Hematopoietic multipotent progenitor cell (in vitro differentiated cells): ENCODE measurements around the gene DOC2A. TPM values are rescaled to one million over a fixed set of nuclear protein-coding genes. Genes with fewer than 3 reads are reported as not detected.
A peak's percentile ranks its signal among the peaks of the same experiment; 100 is the strongest.
"Not testable (repeated sequence)": the region's sequence is repeated elsewhere in the genome, so short reads cannot be mapped to it uniquely, and the experiment has no call there.

Experiments used
- DNase-seq, 3 donors: peaks; one replicate each; pipeline ENCODE4 v3.0.0-alpha.2; 2011 to 2015; ENCODE audit warnings: low read depth in 2 of 3, low spot score in 2 of 3
- total RNA-seq: library from RNA; depleted of rRNA; stranded (reverse); fragments of >200 nt; gene quantifications from one replicate; pipeline ENCODE4 v1.2.3, GENCODE V29; 2012

The DOC2A gene
- total RNA-seq, 1 donor: 1.1 TPM

DNA sequence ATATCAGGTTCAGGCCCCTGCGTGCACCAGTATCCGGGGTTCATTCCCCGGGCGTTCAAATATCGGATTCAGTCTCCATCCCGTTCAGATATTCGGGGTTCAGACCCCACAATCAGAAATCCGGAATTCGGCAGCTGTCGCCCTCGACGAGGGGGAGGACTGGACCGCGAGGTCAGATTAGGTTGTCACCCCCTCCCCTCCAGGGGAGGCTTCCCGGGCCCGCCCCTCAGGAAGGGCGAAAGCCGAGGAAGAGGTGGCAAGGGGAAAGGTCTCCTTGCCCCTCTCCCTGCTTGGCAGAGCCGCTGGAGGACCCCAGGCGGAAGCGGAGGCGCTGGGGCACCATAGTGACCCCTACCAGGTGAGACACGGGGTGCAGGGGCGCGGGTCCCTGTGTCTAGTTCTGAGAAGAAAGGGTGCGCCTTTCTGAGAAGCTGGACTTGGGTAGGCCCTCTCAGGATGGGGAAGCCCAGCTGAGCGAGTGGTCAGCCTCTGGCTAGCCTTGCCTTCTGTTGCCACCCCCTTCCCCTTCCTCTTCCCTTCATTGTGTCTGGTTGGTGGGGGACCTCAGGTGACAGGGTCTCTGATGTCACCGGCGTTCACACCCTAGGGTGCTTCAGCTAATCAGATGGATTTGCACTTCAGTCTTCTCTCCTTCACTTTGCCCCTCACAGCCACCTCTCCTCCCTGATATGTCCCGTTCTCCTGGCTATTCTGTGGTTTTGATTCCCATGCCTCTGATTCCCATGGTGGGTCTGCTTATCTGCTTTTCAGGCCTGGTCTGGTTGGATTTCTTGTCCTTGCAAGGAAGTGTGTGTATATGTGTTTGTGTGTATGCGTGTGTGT is 36.3 kb downstream of the DOC2A start:
- peak in 1 of 3 donors; percentile 26 for DNase-seq

DNA sequence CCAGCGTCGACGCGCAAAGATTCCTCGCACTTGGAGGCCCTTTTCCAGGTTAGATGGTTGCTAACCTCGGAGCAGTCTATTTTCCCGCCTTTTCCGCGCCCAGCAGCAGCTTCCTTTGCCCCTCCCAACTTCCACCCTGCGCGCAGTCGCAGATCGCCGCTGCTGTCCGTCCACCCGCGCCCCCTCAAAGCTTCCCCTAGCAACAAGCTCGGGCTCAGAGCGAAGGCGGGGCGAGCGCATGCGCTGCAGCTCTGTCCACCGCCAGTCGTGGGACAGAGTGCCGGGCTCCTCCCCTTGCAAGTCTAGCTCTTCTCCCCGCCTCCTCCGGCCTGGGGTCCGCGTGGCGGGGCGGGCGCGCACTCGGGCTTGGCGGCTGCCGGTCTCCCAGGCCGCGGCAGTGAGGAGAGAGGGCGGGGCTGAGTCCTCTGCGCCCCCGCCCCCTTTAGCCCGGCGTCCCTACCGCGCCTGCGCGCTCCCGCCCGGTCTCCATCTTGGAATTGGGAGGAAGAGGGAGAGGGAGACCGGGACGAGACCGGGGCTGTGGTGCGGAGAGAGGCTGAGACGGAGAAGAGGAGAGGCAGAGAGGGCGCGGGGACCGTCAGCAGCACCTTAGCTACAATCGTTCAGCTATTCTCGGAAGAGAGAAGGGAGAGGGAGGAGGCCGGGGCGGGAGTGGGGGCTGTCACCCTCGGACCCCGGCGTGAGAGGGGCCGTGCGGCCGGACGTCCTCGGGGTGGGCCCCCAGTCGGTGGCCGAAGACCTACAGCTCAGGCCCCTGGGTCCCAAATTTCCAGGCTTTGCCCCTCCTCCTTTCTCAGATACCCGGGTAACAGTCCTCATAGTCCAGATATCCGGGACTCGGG is 37.2 kb downstream of the DOC2A start, which contains the start of gene TAOK2:
Gene TAOK2, plus strand, starts transcription at position 485 of the 863 bp plus-strand sequence. CDS start 3,905 bp downstream, outside the sequence.
- peak; percentile 90 to 99 (median 99) for DNase-seq

DNA sequence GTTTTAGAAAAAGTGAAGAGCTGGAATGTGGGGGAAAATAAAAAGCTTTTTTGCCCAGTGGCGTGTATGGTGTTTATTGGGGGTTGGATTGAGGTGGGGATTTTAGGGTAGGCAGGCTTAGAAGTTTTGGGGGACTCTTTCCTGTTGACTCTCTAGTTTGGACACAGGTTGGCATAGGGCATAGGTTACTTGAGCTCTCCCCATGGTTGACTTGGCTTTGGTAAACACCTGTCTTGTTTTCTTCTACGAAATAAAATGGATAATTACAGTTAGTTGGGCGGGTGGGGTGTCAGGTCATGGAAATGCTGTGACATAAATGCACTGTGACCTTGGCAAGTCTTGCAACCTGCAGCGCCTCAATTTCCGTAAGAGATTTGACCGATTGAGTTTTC is 37.8 kb downstream of the DOC2A start:
- no peak for DNase-seq

DNA sequence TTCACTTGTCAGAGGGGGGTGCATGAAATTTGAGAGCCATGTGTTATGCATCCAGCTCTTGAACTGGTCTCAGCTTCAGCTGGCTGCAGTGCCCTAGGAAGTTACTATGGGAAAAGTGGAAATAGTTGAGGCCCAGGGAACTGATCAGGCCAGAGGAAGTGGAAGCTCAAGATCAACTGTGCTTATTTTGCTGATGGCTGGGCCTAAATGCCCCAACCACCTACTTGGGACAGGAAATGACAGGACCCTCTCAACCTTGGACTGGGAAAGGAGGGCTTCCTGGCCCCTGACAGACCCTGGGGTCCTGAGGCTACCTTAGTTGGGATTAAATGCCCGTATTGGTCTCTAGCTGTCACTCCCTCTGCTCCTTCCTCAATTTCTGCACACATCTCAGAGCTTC is 38.3 kb downstream of the DOC2A start:
- DNase-seq: no peak

DNA sequence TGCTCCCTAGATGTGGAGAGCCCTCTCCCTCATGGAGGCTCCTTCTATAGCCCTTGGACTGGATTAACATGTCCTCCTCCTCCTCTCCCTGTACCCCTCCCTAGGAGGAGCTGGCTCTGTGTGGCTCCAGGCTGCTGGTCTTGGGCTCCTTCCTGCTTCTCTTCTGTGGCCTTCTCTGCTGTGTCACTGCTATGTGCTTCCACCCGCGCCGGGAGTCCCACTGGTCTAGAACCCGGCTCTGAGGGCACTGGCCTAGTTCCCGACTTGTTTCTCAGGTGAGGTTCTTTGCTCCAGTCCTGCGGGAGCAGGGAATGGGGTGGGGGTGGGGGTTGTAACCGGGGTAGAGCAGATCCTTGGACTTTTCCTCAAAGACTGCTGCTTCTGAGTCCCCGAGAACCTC is 39.5 kb downstream of the DOC2A start:
- DNase-seq: no peak

DNA sequence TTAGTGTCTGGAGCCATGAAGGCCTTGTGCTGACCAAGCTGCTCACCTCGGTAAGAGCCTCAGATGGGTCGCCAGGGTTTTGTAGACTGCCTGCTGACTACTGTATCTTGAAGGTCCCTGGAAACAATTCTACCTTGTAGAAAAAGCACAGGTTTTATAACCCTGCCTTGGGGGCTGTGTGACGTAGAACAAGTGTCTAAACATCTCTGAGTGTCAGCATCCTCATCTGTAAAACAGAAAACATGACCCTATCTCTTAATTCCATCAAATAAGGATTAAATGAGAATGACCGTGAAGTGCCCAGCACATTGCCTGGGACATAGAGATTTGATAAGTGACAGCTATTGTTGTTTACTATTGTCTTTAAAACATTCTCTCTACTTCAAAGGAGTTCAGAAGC is 42.6 kb downstream of the DOC2A start:
- no peak for DNase-seq

DNA sequence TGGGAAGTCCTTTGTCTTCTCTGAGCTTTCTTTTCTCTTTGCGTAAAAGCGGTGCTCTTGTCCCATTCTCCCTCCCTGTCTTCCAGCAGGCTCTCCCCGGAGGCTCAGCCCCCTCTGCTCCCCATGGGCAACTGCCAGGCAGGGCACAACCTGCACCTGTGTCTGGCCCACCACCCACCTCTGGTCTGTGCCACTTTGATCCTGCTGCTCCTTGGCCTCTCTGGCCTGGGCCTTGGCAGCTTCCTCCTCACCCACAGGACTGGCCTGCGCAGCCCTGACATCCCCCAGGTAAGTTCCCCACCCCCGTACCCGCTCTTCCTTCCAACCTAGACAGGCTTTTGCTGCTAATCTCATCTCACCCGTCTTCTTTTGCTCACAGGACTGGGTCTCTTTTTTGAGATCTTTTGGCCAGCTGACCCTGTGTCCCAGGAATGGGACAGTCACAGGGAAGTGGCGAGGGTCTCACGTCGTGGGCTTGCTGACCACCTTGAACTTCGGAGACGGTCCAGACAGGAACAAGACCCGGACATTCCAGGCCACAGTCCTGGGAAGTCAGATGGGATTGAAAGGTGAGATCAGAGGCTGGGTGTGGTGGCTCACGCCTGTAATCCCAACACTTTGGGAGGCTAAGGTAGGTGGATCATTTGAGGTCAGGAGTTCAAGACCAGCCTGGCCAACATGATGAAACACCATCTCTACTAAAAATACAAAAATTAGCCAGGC is 47.6 kb downstream of the DOC2A start:
- no peak for DNase-seq

DNA sequence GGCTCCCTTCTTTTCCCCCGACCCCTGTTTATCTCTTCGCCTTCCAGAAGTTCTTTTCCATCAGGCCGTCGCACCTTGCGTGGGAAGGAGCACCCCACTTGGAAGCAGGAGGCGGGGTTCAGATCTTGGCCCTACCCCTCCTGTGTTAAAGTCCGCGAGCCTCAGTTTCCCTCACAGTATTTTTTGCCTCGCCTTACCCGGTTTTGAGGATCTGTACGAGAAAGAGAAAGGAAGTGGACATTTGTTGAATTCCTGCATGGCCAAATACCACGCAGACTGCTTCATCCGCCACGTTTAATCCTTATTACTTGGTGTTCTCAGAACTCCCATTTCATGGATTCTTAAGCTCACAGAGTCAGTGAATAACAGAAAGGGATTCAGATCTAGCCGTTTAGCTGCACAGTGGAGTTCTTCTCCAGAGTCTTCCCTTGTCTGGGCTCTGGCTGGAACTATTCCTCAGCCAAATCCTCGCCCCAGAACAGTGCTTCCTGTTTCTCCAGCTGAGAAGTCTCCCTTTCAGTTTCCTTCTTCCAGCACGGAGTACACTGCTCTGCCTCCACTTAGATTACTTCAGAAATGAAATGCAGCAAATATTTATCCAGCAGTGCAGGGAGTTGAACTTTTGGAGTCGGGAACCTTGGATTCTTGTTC is 48.4 kb downstream of the DOC2A start:
- DNase-seq: peak in 1 of 3 donors; percentile 15

DNA sequence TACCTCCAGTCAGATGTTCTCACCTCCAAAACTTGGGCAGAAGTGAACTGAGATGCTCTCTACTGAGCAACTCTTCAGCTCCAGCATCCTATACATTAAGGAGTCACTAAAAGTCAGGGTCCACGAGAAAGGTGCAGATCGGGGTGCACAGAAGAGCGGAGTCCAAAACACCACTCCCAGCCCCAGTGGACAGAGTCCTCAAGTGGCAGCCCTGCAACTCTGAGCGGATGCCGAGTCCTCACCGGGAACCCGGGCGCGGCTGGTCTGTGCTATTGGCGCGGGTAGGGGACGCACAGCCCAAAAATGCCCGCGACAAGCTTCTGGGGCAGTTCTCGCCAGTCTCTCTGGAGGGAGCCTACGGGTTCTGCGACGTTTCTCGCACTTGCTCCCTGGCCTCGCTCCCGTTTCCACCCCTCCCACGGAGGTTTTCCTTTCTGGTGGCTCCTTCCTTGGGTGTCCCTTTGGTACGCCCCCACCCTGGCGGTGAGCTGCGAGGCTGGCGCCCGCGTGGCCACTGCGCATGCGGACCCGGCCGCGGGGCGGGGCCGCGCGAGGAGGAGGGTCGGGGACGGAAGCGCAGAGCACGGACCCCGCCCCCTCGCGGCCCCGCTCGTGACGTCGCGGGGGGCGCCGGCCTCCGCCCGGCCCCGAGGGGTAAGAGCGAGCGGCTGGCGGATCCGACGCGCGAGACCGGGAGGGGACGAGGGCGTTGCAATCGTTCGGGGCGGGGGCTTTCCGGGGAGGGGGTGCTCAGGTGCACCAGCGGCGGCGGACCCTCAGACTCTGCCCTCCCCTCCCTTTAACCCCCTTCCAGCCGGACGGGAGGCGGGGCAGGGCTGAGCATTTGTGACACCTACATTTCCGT is 49.1 kb downstream of the DOC2A start, which contains the start of gene TMEM219:
Gene TMEM219, plus strand, starts transcription at position 601 of the 865 bp plus-strand sequence. CDS start 1,065 bp downstream, outside the sequence.
- DNase-seq: peak; percentile 95 to 98 (median 96)

DNA sequence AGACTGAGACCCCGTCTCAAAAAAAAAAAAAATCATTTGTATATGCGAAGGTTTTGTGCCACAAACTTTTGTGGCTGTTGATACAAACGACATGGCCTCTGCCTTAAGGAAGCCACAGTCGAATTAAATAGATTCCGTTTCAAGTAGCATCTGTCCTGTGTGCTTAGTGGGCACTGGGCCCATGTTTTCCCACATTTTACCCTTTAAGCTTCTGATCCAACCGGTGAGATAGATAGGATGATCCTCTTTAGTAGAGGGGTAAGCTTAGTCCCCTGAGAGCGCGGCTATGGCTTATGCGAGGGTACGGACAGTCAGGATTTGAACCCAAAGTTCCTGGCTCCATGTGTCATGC is 49.7 kb downstream of the DOC2A start:
- DNase-seq: no peak

DNA sequence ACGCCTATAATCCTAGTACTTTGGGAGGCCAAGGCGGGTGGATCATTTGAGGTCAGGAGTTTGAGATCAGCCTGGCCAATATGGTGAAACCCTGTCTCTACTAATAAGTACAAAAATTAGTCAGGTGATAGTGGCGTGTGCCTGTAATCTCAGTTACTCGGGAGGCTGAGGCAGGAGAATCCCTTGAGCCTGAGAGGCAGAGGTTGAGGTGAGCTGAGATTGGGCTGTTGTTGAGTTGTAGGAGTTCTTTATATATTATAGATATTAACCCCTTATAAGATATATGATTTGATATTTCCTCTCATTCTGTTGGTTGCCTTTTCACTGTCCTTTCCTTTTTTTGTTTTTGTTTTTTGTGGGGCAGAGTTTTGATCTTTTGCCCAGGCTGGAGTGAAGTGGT is 51.0 kb downstream of the DOC2A start:
- not testable (repeated sequence) for DNase-seq

DNA sequence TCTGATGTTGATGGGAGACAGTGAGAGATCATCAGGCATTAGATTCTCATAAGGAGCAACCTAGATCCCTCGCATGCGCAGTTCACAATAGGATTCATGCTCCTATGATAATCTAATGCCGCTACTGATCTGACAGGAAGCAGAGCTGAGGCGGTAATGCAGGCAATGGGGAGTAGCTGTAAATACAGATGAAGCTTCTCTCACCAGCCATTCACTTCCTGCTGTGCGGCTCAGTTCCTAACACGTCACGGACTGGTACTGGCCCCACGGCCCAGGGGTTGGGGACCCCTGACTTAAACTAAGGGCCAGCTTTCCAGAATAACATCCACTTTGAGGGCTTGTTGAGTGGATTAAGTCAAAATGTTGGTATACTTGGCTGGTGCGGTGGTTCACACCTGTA is 51.5 kb downstream of the DOC2A start:
- no peak for DNase-seq

DNA sequence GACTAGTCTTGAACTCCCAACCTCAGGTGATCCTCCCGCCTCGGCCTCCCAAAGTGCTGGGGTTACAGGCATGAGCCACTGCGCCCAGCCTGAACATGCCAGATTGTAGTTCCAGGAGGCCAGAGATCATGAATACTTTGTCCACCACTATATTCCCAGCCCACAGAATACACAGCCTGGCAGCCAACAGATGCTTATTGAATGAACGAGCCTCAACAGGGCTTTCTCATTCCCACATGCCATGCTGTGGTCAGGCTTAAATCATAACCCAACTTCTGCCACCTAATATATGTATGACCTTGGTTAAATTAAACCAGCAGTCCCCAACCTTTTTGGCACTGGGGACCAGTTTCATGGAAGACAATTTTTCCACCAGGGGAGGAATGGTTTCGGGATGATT is 52.1 kb downstream of the DOC2A start:
- DNase-seq: no peak

Other genes starting within 250 kb of the DOC2A start
- not detected for gene ZG16, start 232.8 kb downstream of the DOC2A start, total RNA-seq
- 73.8 TPM for gene KIF22, start 220.3 kb downstream of the DOC2A start, total RNA-seq
- gene MAZ, start 204.5 kb downstream of the DOC2A start, total RNA-seq: 711 TPM
- 0.27 TPM for gene PRRT2, start 198.8 kb downstream of the DOC2A start, total RNA-seq
- gene PAGR1, start 194.9 kb downstream of the DOC2A start, total RNA-seq: 24.5 TPM
- gene MVP, start 190.6 kb downstream of the DOC2A start, total RNA-seq: 118 TPM
- gene CDIPT, start 147.8 kb downstream of the DOC2A start, total RNA-seq: 106 TPM
- gene SEZ6L2, start 111.5 kb downstream of the DOC2A start, total RNA-seq: 1.3 TPM
- gene ASPHD1, start 110.5 kb downstream of the DOC2A start, total RNA-seq: 0.27 TPM
- gene KCTD13, start 84.8 kb downstream of the DOC2A start, total RNA-seq: 11.3 TPM
- 64.6 TPM for gene TMEM219, start 48.9 kb downstream of the DOC2A start, total RNA-seq
- 29.1 TPM for gene TAOK2, start 37.2 kb downstream of the DOC2A start, total RNA-seq
- 9.4 TPM for gene HIRIP3, start 15.4 kb downstream of the DOC2A start, total RNA-seq
- gene INO80E, start 14.8 kb downstream of the DOC2A start, total RNA-seq: 21.8 TPM
- not detected for gene C16orf92, start 12.2 kb upstream of the DOC2A start, total RNA-seq
- 0.54 TPM for gene TLCD3B, start 20.2 kb upstream of the DOC2A start, total RNA-seq
- gene ALDOA, start 54.7 kb upstream of the DOC2A start, total RNA-seq: 666 TPM
- 215 TPM for gene PPP4C, start 65.0 kb upstream of the DOC2A start, total RNA-seq
- gene TBX6, start 80.9 kb upstream of the DOC2A start, total RNA-seq: 2.2 TPM
- 63.6 TPM for gene YPEL3, start 85.2 kb upstream of the DOC2A start, total RNA-seq
- gene GDPD3, start 102.5 kb upstream of the DOC2A start, total RNA-seq: 1.1 TPM
- gene MAPK3, start 112.2 kb upstream of the DOC2A start, total RNA-seq: 46.9 TPM
- gene CORO1A, start 172.6 kb upstream of the DOC2A start, total RNA-seq: 246 TPM
- gene BOLA2B, start 182.6 kb upstream of the DOC2A start, total RNA-seq: 49.8 TPM
- gene SLX1A, start 182.8 kb upstream of the DOC2A start, total RNA-seq: 59.2 TPM
- gene SULT1A3, start 188.2 kb upstream of the DOC2A start, total RNA-seq: 12.1 TPM
- 1.9 TPM for gene NPIPB13, start 237.5 kb upstream of the DOC2A start, total RNA-seq